ENCODE data around the gene ASB1. TPM values are rescaled to one million over a fixed set of nuclear protein-coding genes. Genes with fewer than 3 reads are reported as not detected.

Gene ASB1
- total RNA-seq, 8 experiments from 2014 or later, result 12.1 to 50.2 (median 20.0) TPM

Other genes with a start within 250 kb of the ASB1 start
- gene ILKAP, start 223.2 kb upstream of the ASB1 start, total RNA-seq, result 10 to 100 TPM; 18.7 to 41.7 (median 23.5) TPM
- gene HES6, start 186.9 kb upstream of the ASB1 start, total RNA-seq, result 100 to 1,000 TPM in 1 of 8 experiments, 10 to 100 TPM in 4, 1 to 10 TPM in 3; 1.9 to 176 (median 29.6) TPM
- 1 to 10 TPM in 7 of 8 experiments, under 1 TPM in 1; 0.66 to 8.7 (median 5.3) TPM for gene PER2, start 138.3 kb upstream of the ASB1 start, total RNA-seq
- 10 to 100 TPM in 4 of 8 experiments, 1 to 10 TPM in 4; 5.3 to 16.6 (median 11.7) TPM for gene TRAF3IP1, start 106.4 kb upstream of the ASB1 start, total RNA-seq

Data from motor neuron (in vitro differentiated cells).